ENCODE measurements around the gene HES7.

- TF ChIP-seq EZH2 (IDR thresholded peaks at IDR 0.05; ENCODE audit: borderline replicate concordance, low read depth, low read length, severe bottlenecking) = no peak
- no peak for TF ChIP-seq CTCF (IDR thresholded peaks at IDR 0.05; ENCODE audit: borderline replicate concordance, extremely low read depth, low read length, poor library complexity, severe bottlenecking)
These were observed 34.2 kb downstream of the HES7 start for GRCh38 chr17:8089728-8090127.
